AG09309 (cell line): Measurements from ENCODE around the gene ZNF287.

Experiments
- DNase-seq: peaks from one replicate; pipeline ENCODE4 v3.0.0-alpha.2; 2010; ENCODE audit warnings: low read depth
- H3K4me3 ChIP-seq: 2 replicates; pipeline ENCODE4 v1.5.1; 2011; ENCODE audit warnings: mild to moderate bottlenecking, low read depth, low read length, moderate library complexity; ENCODE audit not compliant: control insufficient read depth
- TF ChIP-seq, protein P1 (sequence below): IDR thresholded peaks from 2 replicates; pipeline ENCODE4 v1.5.1; 2011; ENCODE audit warnings: mild to moderate bottlenecking, low read depth, low read length, inconsistent platforms; ENCODE audit not compliant: insufficient read depth, control insufficient read depth; ENCODE audit errors: missing control alignments

The ZNF287 gene

GRCh38 chr17:16584273-16584995 lies 15.4 kb upstream of the ZNF287 start:
- TF ChIP-seq, protein P1, sequence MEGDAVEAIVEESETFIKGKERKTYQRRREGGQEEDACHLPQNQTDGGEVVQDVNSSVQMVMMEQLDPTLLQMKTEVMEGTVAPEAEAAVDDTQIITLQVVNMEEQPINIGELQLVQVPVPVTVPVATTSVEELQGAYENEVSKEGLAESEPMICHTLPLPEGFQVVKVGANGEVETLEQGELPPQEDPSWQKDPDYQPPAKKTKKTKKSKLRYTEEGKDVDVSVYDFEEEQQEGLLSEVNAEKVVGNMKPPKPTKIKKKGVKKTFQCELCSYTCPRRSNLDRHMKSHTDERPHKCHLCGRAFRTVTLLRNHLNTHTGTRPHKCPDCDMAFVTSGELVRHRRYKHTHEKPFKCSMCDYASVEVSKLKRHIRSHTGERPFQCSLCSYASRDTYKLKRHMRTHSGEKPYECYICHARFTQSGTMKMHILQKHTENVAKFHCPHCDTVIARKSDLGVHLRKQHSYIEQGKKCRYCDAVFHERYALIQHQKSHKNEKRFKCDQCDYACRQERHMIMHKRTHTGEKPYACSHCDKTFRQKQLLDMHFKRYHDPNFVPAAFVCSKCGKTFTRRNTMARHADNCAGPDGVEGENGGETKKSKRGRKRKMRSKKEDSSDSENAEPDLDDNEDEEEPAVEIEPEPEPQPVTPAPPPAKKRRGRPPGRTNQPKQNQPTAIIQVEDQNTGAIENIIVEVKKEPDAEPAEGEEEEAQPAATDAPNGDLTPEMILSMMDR = peak; percentile 94
- H3K4me3 ChIP-seq = peak overlapping the region; percentile 42
- DNase-seq = peak; percentile 50

DNA sequence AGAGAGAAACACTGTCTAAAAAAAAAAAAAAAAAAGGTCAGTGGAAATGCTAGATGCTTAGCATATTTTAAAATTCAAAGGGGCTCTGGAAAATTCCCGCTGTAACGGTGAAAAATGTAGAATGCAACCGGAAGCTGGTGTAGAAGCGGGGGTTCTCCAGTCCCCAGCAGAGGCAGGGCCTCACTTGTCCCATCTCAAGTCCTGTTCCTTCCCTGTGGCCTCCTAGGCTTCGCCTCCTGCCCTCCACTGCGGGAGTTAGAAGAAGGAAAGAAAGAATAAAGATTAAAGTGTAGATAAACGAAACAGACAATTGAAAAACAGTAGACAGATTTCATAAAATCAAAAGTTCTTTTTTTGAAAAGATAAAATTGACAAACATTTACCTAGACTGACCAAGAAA lies 14.8 kb upstream of the ZNF287 start:
- no peak for DNase-seq
- H3K4me3 ChIP-seq = no peak overlapping the region
- TF ChIP-seq, protein P1 = no peak

- no peak overlapping the region for H3K4me3 ChIP-seq
- TF ChIP-seq, protein P1 = no peak
- DNase-seq = no peak
Observed at GRCh38 chr17:16573466-16573865, 4.5 kb upstream of the ZNF287 start.

- TF ChIP-seq, protein P1 = no peak
- peak overlapping the region; percentile 75 for H3K4me3 ChIP-seq
- no peak for DNase-seq
Observed at GRCh38 chr17:16569358-16569712, 331 bp upstream of the ZNF287 start.

- DNase-seq = no peak
- TF ChIP-seq, protein P1 = no peak
- H3K4me3 ChIP-seq = no peak overlapping the region
Observed at GRCh38 chr17:16552637-16553045, 16.4 kb downstream of the ZNF287 start.

GRCh38 chr17:16551878-16552636 lies 16.9 kb downstream of the ZNF287 start:
- TF ChIP-seq, protein P1 = no peak
- DNase-seq = no peak
- H3K4me3 ChIP-seq = no peak overlapping the region

GRCh38 chr17:16537130-16537458 lies 31.9 kb downstream of the ZNF287 start:
- DNase-seq = no peak
- no peak overlapping the region for H3K4me3 ChIP-seq
- TF ChIP-seq, protein P1 = no peak
